Hepatocyte (in vitro differentiated cells): Measurements from ENCODE around the gene SKAP1.
A peak's percentile ranks its signal among the peaks of the same experiment; 100 is the strongest.

Experiments used
- CTCF ChIP-seq: fragments of 200-600 bp; sonication (generic); IDR thresholded peaks from 2 replicates; pipeline ENCODE4 v1.5.1; 2016; ENCODE audit warnings: antibody characterized with exemption, mild to moderate bottlenecking; ENCODE audit not compliant: poor library complexity
- EZH2 ChIP-seq: fragments of 200-600 bp; sonication (generic); IDR thresholded peaks from 2 replicates; pipeline ENCODE4 v1.6.1; 2016; ENCODE audit warnings: antibody characterized with exemption, mild to moderate bottlenecking, borderline replicate concordance
- EZH2phosphoT487 ChIP-seq: fragments of 200-600 bp; sonication (generic); IDR thresholded peaks from one replicate; pipeline ENCODE4 v1.6.1; 2018; ENCODE audit warnings: antibody characterized with exemption, mild to moderate bottlenecking, low read depth, moderate library complexity; ENCODE audit not compliant: unreplicated experiment, severe bottlenecking

- TF ChIP-seq CTCF (peak; percentile 59), EZH2phosphoT487 (no peak), EZH2 (no peak)
Observed at GRCh38 chr17:48215583-48216139, 214.4 kb downstream of the SKAP1 start.
